Measurements from ENCODE around the gene YPEL4. TPM values are rescaled to one million over a fixed set of nuclear protein-coding genes. Genes with fewer than 3 reads are reported as not detected.

Gene YPEL4
- total and polyA plus RNA-seq, 2 donors from 2014 or later = 0.82 to 0.88 TPM

- TF ChIP-seq CTCF (IDR thresholded peaks at IDR 0.05; ENCODE audit: borderline replicate concordance, extremely low read depth, insufficient read depth) = no peak
- Histone ChIP-seq H3K9me3 (ENCODE audit: control insufficient read depth in 2 of 3, insufficient read depth in 1 of 3, low read length in 3 of 3) (peaks cover 0 to 7% (median 0%) of the 10 kb centered on the region in 3 donors), H3K27me3 (ENCODE audit: control insufficient read depth, insufficient read depth, low read length) (no peaks in the 10 kb centered on the region), H3K4me1 (ENCODE audit: control insufficient read depth in 2 of 3, insufficient read depth in 2 of 3, low read depth in 1 of 3, low read length in 3 of 3) (no peaks in the 10 kb centered on the region), H3K27ac (ENCODE audit: low read depth in 2 of 2, low read length in 2 of 2) (no peak overlapping the region), H3K4me3 (ENCODE audit: low read length in 3 of 3) (no peak overlapping the region), H3K36me3 (ENCODE audit: control insufficient read depth in 2 of 3, insufficient read depth in 3 of 3, low read length in 3 of 3) (no peaks in the 10 kb centered on the region), H3K9ac (ENCODE audit: low read length in 3 of 3) (no peak overlapping the region)
- intact Hi-C loops (cut with DNase I) = no loop called here
- no peak for DNase-seq
- no peak for FAIRE-seq
Measured at GRCh38 chr11:57619331-57619730, 30.4 kb downstream of the YPEL4 start.

GRCh38 chr11:57618438-57618837 is 31.3 kb downstream of the YPEL4 start:
- H3K36me3 ChIP-seq (ENCODE audit: control insufficient read depth in 2 of 3, insufficient read depth in 3 of 3, low read length in 3 of 3) = peaks cover 0 to 3% (median 1%) of the 10 kb centered on the region in 3 donors
- no peak for FAIRE-seq

GRCh38 chr11:57616595-57616994 is 33.1 kb downstream of the YPEL4 start:
- Histone ChIP-seq H3K36me3 (ENCODE audit: control insufficient read depth in 2 of 3, insufficient read depth in 3 of 3, low read length in 3 of 3) (peaks cover 2 to 9% (median 3%) of the 10 kb centered on the region in 3 donors), H3K4me3 (ENCODE audit: low read length in 3 of 3) (no peak overlapping the region), H3K27me3 (ENCODE audit: control insufficient read depth, insufficient read depth, low read length) (no peaks in the 10 kb centered on the region), H3K9me3 (ENCODE audit: control insufficient read depth in 2 of 3, insufficient read depth in 1 of 3, low read length in 3 of 3) (peaks cover 0 to 7% (median 0%) of the 10 kb centered on the region in 3 donors), H3K27ac (ENCODE audit: low read depth in 2 of 2, low read length in 2 of 2) (no peak overlapping the region), H3K4me1 (ENCODE audit: control insufficient read depth in 2 of 3, insufficient read depth in 2 of 3, low read depth in 1 of 3, low read length in 3 of 3) (no peaks in the 10 kb centered on the region), H3K9ac (ENCODE audit: low read length in 3 of 3) (no peak overlapping the region)
- no peak for FAIRE-seq
- DNase-seq = no peak
- intact Hi-C loops (cut with DNase I) = no loop called here
- TF ChIP-seq CTCF (IDR thresholded peaks at IDR 0.05; ENCODE audit: borderline replicate concordance, extremely low read depth, insufficient read depth) = no peak

More at GRCh38 chr11:57618438-57618837, 31.3 kb downstream of the YPEL4 start:
- no peak for DNase-seq
- intact Hi-C loops (cut with DNase I) = no loop called here
- Histone ChIP-seq H3K9me3 (ENCODE audit: control insufficient read depth in 2 of 3, insufficient read depth in 1 of 3, low read length in 3 of 3) (peaks cover 0 to 7% (median 0%) of the 10 kb centered on the region in 3 donors), H3K4me1 (ENCODE audit: control insufficient read depth in 2 of 3, insufficient read depth in 2 of 3, low read depth in 1 of 3, low read length in 3 of 3) (no peaks in the 10 kb centered on the region), H3K9ac (ENCODE audit: low read length in 3 of 3) (no peak overlapping the region), H3K4me3 (ENCODE audit: low read length in 3 of 3) (no peak overlapping the region), H3K27ac (ENCODE audit: low read depth in 2 of 2, low read length in 2 of 2) (no peak overlapping the region), H3K27me3 (ENCODE audit: control insufficient read depth, insufficient read depth, low read length) (no peaks in the 10 kb centered on the region)
- no peak for TF ChIP-seq CTCF (IDR thresholded peaks at IDR 0.05; ENCODE audit: borderline replicate concordance, extremely low read depth, insufficient read depth)

GRCh38 chr11:57615308-57615707 is 34.4 kb downstream of the YPEL4 start:
- no peak overlapping the region for H3K4me3 ChIP-seq (ENCODE audit: low read length in 3 of 3)
- FAIRE-seq (no peak), DNase-seq (no peak)
- H3K36me3 ChIP-seq (ENCODE audit: control insufficient read depth in 2 of 3, insufficient read depth in 3 of 3, low read length in 3 of 3) = peaks cover 2 to 9% (median 5%) of the 10 kb centered on the region in 3 donors
- TF ChIP-seq CTCF (IDR thresholded peaks at IDR 0.05; ENCODE audit: borderline replicate concordance, extremely low read depth, insufficient read depth) = no peak
- no peaks in the 10 kb centered on the region for H3K4me1 ChIP-seq (ENCODE audit: control insufficient read depth in 2 of 3, insufficient read depth in 2 of 3, low read depth in 1 of 3, low read length in 3 of 3)
- no peaks in the 10 kb centered on the region for H3K27me3 ChIP-seq (ENCODE audit: control insufficient read depth, insufficient read depth, low read length)
- H3K9me3 ChIP-seq (ENCODE audit: control insufficient read depth in 2 of 3, insufficient read depth in 1 of 3, low read length in 3 of 3) = peaks cover 0 to 5% (median 0%) of the 10 kb centered on the region in 3 donors
- H3K27ac ChIP-seq (ENCODE audit: low read depth in 2 of 2, low read length in 2 of 2) = no peak overlapping the region
- H3K9ac ChIP-seq (ENCODE audit: low read length in 3 of 3) = no peak overlapping the region
- intact Hi-C loops (cut with DNase I) = no loop called here

Measured in kidney (tissue), 14 donors.